HepG2 (cell line): ENCODE results near the gene P2RX6. TPM values are rescaled to one million over a fixed set of nuclear protein-coding genes. Genes with fewer than 3 reads are reported as not detected.

ENCODE experiments used
- AKNA ChIP-seq: sonication (generic); formaldehyde crosslinking; IDR thresholded peaks from 2 replicates; pipeline ENCODE4 v1.4.0; 2020; ENCODE audit warnings: missing genetic modification reagents, borderline replicate concordance
- HDAC2 ChIP-seq: sonication (generic); formaldehyde crosslinking; IDR thresholded peaks from 2 replicates; pipeline ENCODE4 v1.4.0; 2020; ENCODE audit warnings: missing genetic modification reagents
- REL ChIP-seq: sonication (generic); formaldehyde crosslinking; conservative IDR thresholded peaks from 2 replicates; pipeline ENCODE4 v1.8.0; 2022; ENCODE audit warnings: mild to moderate bottlenecking, missing genetic modification reagents, moderate library complexity
- REPIN1 ChIP-seq: sonication (generic); formaldehyde crosslinking; IDR thresholded peaks from 2 replicates; pipeline ENCODE4 v1.8.0; 2022; ENCODE audit warnings: missing genetic modification reagents, low read depth, mild to moderate bottlenecking, borderline replicate concordance
- RORA ChIP-seq: sonication (generic); formaldehyde crosslinking; IDR thresholded peaks from 2 replicates; pipeline ENCODE4 v1.5.0; 2020; ENCODE audit warnings: mild to moderate bottlenecking, missing genetic modification reagents, moderate library complexity
- ZFP36 ChIP-seq: fragments of 150-350 bp; IDR thresholded peaks from 2 replicates; pipeline ENCODE4 v1.6.1; 2018; ENCODE audit warnings: borderline replicate concordance, low read length, low read depth; ENCODE audit not compliant: partially characterized antibody
- ZHX2 ChIP-seq, 2 experiments: sonication (generic) in 1 of 2; formaldehyde crosslinking in 1 of 2; IDR thresholded peaks; 2 replicates each; pipeline versions ENCODE4 v1.6.1 to v1.9.0; 2014 to 2022; ENCODE audit warnings: antibody characterized with exemption in 1 of 2, borderline replicate concordance in 1 of 2, inconsistent platforms in 1 of 2, low read depth in 1 of 2, missing genetic modification reagents in 1 of 2
- ZNF121 ChIP-seq: sonication (generic); formaldehyde crosslinking; IDR thresholded peaks from 2 replicates; pipeline ENCODE4 v1.5.0; 2020; ENCODE audit warnings: mild to moderate bottlenecking, missing genetic modification reagents
- ZNF282 ChIP-seq: fragments of 450-650 bp; IDR thresholded peaks from 2 replicates; pipeline ENCODE4 v1.6.1; 2018; ENCODE audit not compliant: partially characterized antibody
- ZNF326 ChIP-seq: sonication (generic); formaldehyde crosslinking; IDR thresholded peaks from 2 replicates; pipeline ENCODE4 v1.4.0; 2020; ENCODE audit warnings: missing genetic modification reagents, borderline replicate concordance
- ZNF431 ChIP-seq: sonication (generic); formaldehyde crosslinking; IDR thresholded peaks from 2 replicates; pipeline ENCODE4 v1.9.0; 2022; ENCODE audit warnings: missing genetic modification reagents, low read depth, mild to moderate bottlenecking, borderline replicate concordance
- ZNF678 ChIP-seq: sonication (generic); formaldehyde crosslinking; IDR thresholded peaks from 2 replicates; pipeline ENCODE4 v1.4.0; 2020; ENCODE audit warnings: mild to moderate bottlenecking, missing genetic modification reagents
- ZNF761 ChIP-seq: sonication (generic); formaldehyde crosslinking; conservative IDR thresholded peaks from 2 replicates; pipeline ENCODE4 v1.4.0; 2020; ENCODE audit warnings: mild to moderate bottlenecking, missing genetic modification reagents
- ZNF816 ChIP-seq: sonication (generic); formaldehyde crosslinking; IDR thresholded peaks from 2 replicates; pipeline ENCODE4 v1.8.0; 2022; ENCODE audit warnings: missing genetic modification reagents, mild to moderate bottlenecking, borderline replicate concordance
- polyA plus RNA-seq, 8 experiments: library from polyadenylated mRNA; depleted of rRNA in 3 of 8; stranded (reverse) in 7 of 8; unstranded in 1 of 8; fragments of >200 nt; fragmentation: Illumina TruSeq in 4 of 8; extraction: Trizol in 4 of 8; gene quantifications; 2 replicates each; pipeline versions ENCODE4 v1.2.1 to v1.2.3, GENCODE V29; 2011 to 2016; ENCODE audit warnings: low read depth in 4 of 8, missing spikeins in 1 of 8, mixed read lengths in 1 of 8; ENCODE audit not compliant: insufficient read depth in 1 of 8
- total RNA-seq, 5 experiments: library from RNA; depleted of rRNA; stranded (reverse); fragments of >200 nt; fragmentation: Illumina TruSeq; extraction: Trizol; gene quantifications; 2 replicates each; pipeline ENCODE4 v1.2.3, GENCODE V29; 2016; ENCODE audit warnings: low read depth in 1 of 5
- TF ChIP-seq, protein P1 (sequence below): sonication (generic); formaldehyde crosslinking; conservative IDR thresholded peaks from 2 replicates; pipeline ENCODE4 v1.8.0; 2022; ENCODE audit warnings: mild to moderate bottlenecking, moderate library complexity, missing genetic modification reagents

The P2RX6 gene
- total and polyA plus RNA-seq, 2 of the 13 experiments (the other 11 are each of a cell fraction or from before 2014, with no cell fraction given): 0.04 to 0.12 TPM

DNA sequence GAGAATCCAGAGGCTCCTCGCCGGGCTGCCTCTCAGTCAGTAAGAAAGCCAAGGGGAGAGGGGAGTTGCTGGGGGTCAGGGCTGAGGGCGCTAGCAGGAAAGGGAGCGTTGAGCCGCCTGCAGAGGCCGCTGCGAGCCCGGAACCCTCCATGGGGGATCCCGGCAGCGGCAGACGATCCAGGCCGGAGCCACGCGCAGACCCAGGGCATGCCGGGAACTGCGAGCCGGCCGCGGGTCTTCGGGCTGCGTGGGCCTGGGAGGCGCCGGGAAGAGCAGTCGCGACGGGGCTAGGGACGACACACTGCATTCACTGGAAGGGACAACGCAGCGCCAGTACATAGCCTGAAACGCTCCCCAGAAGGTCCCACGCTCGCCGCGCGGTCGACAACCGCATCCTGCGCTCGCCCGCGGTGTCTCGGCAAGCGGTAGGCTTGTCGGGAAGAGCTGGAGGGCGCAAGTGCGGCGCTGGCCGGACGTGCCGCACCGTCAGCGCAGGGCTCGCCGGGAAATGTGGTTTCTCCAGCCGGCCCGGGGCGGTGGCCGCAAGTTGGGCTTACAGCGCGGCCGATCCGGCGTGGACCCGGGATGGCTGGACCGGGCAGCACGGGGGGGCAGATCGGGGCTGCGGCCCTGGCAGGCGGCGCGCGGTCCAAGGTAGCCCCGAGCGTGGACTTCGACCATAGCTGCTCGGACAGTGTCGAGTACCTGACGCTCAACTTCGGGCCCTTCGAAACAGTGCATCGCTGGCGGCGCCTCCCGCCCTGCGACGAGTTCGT lies 33.0 kb upstream of the P2RX6 start, which contains the start of gene LZTR1 (continued):
- TF ChIP-seq ZHX2 (IDR thresholded peaks at IDR 0.05; ENCODE audit: low read depth) (no peak), ZHX2 (CRISPR knock-in tag; IDR thresholded peaks at IDR 0.05; ENCODE audit: borderline replicate concordance) (peak; percentile 83; the same call in 1 of the 2 replicates), ZNF121 (peak; percentile 8; the same call in 1 of the 2 replicates), ZNF678 (peak; percentile 76; the same call in 1 of the 2 replicates), ZNF816 (peak; percentile 62; the same call in 1 of the 2 replicates), AKNA (CRISPR knock-in tag) (peak; percentile 83; the same call in 1 of the 2 replicates), ZNF761 (peak; percentile 93; the same call in 1 of the 2 replicates), HDAC2 (peak; percentile 74), ZNF431 (peak; percentile 45; the same call in 1 of the 2 replicates), RORA (no peak), ZNF326 (CRISPR knock-in tag) (peak; percentile 83), ZFP36 (no peak), REL (CRISPR knock-in tag) (no peak), ZNF282 (no peak), REPIN1 (peak; percentile 98)
- TF ChIP-seq, protein P1, sequence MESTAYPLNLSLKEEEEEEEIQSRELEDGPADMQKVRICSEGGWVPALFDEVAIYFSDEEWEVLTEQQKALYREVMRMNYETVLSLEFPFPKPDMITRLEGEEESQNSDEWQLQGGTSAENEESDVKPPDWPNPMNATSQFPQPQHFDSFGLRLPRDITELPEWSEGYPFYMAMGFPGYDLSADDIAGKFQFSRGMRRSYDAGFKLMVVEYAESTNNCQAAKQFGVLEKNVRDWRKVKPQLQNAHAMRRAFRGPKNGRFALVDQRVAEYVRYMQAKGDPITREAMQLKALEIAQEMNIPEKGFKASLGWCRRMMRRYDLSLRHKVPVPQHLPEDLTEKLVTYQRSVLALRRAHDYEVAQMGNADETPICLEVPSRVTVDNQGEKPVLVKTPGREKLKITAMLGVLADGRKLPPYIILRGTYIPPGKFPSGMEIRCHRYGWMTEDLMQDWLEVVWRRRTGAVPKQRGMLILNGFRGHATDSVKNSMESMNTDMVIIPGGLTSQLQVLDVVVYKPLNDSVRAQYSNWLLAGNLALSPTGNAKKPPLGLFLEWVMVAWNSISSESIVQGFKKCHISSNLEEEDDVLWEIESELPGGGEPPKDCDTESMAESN (CRISPR knock-in tag): peak; percentile 90
